ENCODE results near the gene PACRG.

GRCh38 chr6:163066200-163066599 is 338.4 kb downstream of the PACRG start:
- no peak for TF ChIP-seq TAF1 (IDR thresholded peaks at IDR 0.05; ENCODE audit: borderline replicate concordance, insufficient read depth, low read length)
- TF ChIP-seq REST (IDR thresholded peaks at IDR 0.05; ENCODE audit: insufficient read depth in 1 of 2, low read depth in 2 of 2, low read length in 2 of 2): no peak
